HG02678 (cell line): ENCODE results near the gene PTPN1.
"Not testable (repeated sequence)": the region's sequence is repeated elsewhere in the genome, so short reads cannot be mapped to it uniquely, and the experiment has no call there.

Experiments
- ATAC-seq: cut with Tn5 transposase; IDR thresholded peaks from one replicate; pipeline ENCODE4 v1.9.1; 2021; ENCODE audit warnings: mild to moderate bottlenecking, moderate library complexity; ENCODE audit not compliant: unreplicated experiment

Gene PTPN1

DNA sequence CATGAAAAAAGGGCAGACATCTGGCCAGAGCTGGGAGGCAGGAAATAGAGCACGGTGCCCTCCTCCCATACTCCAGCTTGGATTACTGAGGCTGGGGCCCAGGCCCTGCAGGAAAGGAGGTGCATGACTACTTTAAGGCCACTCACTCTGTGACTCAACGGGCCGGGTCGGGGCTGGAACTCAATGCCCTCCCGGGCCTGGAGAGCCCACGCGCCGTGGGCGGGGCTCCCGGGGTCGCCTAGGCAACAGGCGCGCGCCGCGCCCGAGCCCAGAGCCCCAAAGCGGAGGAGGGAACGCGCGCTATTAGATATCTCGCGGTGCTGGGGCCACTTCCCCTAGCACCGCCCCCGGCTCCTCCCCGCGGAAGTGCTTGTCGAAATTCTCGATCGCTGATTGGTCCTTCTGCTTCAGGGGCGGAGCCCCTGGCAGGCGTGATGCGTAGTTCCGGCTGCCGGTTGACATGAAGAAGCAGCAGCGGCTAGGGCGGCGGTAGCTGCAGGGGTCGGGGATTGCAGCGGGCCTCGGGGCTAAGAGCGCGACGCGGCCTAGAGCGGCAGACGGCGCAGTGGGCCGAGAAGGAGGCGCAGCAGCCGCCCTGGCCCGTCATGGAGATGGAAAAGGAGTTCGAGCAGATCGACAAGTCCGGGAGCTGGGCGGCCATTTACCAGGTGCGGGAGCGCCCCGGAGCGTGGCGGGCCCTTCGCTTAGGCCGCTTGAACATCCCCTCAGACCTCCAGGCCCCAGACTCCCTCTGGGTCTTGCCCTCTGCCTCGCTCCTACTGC, at the start of gene PTPN1:
Gene PTPN1 (plus strand): TSS at position 461 of the 783 bp plus-strand sequence. CDS start 145 bp downstream, at position 606.
- peak; percentile 90 for ATAC-seq

DNA sequence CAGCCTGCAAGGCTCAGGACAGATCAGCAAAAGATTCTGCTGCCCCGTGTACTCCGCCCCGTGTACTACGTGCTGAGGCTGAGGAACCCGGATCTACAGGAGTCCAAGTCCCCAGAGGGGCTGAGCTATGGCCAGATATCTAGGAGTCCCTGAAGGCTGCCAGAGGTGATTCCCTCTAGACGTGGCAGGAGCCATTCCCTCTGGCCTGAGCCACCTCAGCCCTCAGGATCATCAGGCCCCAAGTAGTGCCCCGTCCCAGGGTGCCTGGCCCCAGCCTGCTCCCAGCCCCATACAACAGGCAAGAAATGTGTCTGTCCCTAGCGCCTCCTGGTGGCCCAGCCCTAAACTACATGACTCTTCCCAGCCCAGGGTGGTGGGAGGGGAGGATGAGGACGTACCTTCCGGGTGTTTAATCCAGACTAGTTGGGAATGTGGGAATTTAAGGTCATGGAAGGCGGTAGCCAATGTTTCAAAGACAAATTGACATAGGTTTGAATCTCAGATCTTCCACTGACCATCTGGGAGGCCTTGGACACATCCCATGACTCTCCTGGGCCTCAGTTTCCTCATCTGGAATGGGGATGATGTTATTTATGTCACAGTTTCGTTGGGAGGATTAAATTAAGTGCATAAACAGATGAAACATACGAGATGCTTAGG, 49.4 kb upstream of the PTPN1 start:
- peak; percentile 59 for ATAC-seq

DNA sequence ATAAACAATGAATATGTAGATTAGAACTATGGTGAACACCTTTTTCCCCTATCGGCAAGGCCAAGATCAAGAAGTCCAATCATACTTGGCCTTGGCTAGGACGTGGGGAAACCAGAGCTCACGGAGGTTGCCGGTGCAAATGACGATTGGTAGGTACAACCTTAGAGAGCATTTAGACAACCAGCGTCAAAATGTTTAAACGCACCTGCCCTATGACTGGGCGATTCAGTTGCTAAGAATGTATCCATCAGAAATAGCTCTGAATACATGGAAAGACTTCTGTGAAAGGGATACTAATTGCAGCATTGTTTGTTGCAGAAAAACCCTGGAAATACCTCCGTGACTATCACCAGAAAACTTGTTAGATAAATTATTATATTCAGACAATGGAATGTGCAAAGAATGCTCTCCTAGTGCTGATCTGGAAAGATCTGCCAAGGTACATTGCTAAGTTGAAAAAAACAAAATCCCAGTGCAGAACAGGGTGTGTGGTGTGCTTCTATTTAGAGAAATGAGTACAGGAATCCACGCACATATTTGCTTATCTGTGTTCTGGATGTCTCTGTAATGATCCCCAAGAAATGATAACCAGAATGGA, 48.0 kb upstream of the PTPN1 start:
- ATAC-seq: no peak

DNA sequence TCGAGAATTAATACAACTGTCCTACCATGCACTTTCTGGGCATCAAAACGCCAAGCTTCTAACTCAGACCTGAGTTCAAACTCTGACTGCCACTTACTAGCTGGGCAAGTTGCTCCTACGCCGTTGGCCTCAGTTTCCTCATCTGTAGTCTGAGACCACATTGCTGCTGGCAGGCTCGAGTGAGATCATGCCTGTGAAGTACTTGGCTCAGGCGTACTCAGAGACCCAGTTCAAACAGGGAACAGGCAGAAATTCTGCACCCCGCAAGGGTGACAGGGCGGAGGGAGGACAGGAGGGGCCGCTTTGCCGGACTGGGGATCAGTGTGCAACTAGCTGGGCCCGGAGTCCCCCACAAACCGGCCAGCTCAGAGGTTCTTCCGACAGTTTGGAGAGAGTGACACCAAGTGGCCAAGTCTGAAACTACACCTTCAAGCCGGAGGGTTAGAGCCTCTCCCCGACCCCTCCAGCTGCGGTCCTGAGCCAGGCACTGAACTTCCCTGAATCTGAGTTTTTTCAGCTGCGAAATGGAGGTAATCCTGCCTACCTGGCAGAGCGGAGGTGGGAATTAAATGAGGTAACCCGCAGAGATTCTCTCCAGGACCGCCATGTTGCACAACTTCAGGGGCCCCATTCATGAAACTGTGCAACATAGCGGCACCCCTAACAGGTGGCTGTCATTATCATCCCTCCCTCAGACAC, 46.0 kb upstream of the PTPN1 start:
- ATAC-seq: no peak

DNA sequence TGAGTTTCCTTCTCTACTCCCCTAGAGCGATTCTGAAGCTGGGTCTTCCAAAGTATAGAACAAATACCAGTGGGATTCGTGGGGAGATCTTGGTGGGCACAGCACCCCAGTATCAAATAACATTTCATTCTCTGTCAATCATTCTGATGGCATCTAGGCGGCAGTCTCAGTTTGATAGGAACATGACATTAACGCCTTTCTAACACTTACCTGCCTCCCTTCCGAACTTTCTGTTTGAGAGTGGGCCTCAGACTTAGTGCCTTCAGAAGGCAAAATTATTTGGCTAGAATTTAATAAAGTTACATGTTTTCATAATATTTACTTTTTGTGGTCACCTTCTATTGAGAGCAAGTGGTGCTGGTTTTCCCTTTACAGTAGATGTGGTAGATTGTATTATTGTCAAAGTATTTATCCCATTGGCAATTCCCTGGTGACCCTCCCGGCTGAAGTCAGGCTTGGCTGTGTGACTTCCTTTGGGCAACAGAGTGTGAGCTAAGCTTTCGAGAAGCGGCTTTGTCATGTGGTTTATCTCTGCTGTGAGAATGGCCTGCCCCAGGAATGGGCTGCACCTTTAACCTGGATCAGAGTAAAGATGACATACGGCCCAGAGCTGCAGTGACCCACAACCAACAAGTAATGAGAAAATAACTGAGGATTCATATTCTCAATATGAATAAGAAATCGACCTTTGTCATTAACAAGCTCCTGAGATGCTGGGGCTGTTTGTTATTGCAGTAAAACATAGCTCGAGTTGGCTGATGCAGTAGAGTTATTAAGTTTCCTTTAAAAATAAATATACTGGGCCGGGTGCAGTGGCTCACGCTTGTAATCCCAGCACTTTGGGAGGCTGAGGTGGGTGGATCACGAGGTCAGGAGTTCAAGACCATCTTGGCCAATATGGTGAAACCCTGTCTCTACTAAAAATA, 45.2 kb upstream of the PTPN1 start:
- no peak for ATAC-seq

DNA sequence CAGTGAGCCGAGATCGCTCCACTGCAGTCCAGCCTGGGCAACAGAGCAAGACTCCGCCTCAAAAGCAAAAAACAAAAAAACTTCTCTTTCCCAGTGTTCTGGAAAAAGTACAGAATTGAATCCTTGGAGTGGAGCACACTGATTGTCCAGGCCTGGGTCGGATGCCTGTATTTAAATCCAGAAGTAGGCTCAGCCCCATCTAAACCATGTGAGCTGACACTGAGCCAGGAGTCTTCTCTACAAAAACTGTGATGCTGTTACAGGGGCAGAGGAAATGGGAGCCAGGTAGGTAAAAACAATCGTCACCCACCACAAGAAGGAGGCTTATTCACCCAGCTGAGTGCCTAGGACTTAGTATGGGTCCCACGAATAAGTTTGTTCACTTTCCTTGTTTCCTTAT, 43.0 kb upstream of the PTPN1 start:
- no peak for ATAC-seq

DNA sequence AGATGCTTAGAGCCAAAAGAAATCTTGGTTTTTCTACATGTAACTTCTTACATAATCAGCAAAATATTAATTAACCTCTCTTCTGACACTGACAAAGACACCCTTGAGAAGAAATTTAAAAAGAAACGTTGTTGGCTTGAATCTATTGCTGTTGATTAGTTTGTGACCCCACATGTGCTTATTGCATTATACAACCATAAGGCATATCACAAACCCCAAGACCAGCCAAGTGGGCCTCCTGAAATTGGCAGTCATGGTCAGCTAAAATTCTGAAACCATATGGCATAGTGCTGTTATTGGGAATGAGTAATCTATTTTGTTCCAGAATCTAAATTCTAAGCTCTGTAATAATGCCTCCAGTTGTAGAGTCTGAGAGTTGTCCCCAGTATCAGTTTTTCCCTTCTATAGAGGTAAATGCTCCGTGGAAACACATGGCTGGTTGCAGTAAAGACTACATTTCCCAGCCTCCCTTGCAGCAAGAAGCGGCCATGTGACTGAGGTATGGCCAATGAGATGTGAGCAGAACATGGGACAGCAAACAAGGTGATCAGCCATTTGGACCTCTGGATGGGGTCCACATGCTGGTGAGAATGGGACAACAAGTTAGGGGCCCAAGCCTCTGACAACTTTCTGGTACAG, 42.3 kb upstream of the PTPN1 start:
- ATAC-seq: no peak

DNA sequence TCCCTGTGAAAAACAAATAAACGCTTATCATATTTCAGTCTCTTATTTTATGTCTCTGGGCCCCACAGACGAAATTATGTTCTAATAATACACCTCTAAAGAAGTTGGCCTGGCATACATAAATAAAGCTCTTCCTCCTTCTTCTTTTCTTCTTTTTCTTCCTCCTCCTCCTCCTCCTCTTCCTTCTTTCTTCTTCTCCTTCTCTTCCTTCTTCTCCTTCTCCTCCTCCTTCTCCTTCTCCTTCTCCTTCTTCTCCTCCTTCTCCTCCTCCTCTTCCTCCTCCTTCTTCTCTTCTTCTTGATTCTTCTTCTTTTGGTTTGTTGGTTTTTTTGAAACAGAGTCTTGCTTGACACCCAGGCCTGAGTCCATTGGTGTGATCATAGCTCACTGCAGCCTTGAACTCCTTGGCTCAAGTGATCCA, 41.8 kb upstream of the PTPN1 start:
- ATAC-seq: no peak

DNA sequence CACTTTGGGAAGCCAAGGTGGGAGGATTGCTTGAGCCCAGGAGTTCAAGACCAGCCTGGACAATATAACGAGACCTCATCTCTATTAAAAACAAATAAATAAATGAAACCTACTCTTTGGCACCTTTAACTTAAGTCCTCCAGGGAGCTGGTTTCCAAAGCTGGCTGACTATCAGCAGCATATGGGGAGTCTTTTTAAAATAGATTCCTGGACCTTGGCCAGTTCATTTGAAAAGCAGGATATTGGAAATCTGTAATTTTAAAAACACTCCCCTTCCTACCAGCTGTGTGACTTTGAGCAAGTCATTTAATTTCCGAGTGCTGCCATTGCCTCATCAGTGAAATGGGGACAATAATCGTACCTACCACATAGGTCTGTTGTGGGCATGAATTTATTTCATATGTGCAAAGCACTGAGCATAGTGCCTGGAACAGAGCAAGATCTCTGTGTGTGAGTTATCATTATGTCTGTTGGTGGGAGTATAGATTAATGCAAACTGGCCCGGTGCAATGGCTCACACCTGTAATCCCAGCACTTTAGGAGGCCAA, 40.9 kb upstream of the PTPN1 start:
- ATAC-seq: no peak

DNA sequence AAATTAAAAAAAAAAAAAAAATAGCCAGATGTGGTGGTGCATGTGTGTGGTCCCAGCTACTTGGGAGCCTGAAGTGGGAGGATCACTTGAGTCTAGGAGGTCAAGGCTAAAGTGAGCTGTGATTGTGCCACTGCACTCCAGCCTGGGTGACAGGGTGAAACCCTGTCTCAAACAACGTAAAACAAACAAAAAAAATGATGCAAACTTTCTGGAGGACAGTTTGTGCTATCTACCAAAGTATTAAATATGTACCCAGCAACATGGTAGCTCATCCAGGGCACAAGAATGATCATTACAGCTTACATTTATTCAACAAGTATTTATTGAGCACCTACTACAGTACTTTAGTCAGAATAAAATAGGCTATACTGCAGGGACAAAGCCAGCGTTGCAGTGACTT, 40.4 kb upstream of the PTPN1 start:
- no peak for ATAC-seq

DNA sequence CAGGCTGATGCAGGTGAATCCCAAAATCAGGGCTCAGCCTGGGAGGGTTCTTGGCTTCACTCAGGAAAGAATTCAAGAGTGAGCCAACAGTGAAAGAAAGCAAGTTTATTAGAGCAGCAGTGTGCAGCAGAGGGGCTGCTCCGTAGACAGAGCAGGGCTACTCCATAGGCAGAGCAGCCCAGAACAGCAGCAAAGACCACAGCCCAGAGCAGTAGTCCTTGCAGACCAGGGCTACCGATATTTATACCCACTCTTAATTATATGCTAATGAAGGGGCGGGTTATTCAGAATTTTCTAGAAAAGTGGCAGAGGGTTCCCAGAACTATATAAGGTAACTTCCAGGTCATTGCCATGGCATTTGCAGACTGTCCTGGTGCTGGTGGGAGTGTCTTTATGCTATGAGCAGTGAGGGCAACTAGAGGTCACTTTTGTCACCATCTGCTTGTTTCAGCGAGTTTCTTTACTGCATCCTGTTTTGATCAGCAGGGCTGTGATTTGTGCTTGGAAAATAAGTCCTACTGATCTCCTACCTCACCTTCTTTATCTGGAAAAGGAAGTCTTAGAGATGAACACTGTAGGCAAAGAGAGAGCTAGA, 39.8 kb upstream of the PTPN1 start:
- ATAC-seq: no peak

DNA sequence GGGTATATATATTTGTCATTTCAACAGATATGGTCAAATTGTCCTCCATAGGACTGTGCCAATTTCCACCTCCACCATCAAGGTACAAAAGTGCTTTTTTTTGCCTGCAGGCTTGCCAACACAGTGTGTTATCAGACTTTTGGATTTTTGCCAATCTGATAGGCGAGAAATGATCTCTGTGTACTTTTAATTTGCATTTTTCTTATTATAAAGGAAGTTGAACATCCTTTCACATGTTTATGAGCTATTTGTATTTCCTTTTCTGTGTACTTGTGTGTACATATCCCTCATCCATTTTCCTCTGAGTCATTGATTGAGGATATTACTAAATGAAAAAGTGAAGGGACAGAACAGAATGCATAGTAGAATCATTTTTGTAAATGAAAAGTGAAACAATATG, 39.0 kb upstream of the PTPN1 start:
- ATAC-seq: no peak

DNA sequence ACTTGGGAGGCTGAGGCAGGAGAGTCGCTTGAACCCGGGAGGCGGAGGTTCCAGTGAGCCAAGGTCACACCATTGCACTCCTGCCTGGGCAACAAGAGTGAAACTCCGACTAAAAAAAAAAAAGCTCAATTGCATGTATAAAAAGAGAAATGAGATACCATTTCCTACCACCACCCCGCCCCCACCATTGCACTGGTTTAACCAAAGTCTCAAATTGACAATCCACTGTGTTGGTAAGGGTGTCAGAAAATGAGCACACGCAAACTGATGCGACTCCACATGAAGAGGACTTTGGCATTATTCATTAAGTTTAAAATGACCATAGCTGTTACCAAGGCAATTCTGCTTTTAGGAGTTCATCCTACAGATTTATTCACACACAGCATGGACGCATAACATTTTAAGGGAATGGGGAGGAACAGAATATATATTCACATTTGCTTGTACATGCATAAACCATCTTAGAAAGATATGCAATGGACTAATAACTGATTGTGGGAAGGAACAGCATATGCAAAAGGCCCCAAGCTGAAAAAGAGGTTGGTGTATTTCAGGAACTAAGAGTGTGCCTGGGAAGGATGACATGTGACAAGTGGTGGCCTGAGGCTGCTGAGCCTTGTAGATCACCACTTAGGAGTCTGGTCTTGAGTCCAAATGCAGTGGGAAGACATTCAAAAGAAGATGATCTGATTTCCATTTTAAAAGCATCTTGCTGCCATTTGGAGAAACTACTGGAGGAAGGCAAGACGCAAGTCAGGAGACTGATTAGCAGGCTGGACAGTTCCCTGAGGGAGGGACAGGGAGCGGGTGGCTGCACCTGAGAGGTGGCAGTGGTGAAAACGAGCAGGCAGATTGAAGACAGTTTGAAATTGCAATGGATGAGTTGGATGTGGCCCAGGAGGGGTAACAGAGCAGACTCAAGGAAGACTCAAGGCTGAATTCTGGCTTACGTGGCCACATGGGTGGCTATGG, 37.2 kb upstream of the PTPN1 start:
- no peak for ATAC-seq

DNA sequence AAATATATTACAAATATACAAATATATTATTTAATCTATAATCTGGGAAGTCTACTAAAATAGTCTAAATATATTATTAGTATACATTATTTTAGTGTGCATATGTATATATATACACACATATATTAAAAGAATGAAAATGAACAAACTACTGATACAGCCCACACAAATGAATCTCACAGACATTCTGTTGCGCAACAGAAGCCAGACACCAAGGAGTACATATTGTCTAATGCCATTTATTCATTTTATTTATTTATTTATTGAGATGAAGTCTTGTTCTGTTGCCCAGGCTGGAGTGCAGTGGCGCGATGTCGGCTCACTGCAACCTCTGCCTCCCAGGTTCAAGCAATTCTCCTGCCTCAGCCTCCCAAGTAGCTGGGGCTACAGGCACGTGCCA, 35.8 kb upstream of the PTPN1 start:
- ATAC-seq: not testable (repeated sequence)

DNA sequence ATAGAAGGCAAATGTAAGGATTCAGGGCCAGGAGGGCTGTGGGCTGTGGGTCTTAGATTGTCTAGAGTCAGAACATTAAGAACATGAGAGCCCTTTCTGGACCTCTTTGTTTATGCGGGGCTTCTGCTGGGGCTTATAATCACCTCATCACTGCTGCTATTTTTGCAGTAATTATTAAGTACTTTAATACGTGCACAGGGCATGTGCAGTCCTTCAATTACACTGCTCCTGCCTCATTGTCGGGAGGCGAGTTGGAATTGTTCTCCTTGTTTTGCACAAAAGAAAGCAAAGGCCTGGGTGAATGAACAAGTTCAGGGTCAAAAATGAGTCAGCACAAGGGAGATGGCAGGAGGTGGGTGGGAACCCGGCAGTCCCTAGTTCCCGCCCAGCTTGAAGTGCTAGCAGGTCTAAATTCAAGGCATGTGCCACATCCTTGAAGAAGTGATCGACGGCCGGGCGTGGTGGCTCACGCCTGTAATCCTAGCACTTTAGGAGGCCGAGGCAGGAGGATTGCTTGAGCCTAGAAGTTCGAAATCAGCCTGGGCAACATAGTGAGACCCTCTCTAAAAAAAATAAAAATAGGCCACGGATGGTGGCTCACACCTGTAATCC, 34.4 kb upstream of the PTPN1 start:
- no peak for ATAC-seq

DNA sequence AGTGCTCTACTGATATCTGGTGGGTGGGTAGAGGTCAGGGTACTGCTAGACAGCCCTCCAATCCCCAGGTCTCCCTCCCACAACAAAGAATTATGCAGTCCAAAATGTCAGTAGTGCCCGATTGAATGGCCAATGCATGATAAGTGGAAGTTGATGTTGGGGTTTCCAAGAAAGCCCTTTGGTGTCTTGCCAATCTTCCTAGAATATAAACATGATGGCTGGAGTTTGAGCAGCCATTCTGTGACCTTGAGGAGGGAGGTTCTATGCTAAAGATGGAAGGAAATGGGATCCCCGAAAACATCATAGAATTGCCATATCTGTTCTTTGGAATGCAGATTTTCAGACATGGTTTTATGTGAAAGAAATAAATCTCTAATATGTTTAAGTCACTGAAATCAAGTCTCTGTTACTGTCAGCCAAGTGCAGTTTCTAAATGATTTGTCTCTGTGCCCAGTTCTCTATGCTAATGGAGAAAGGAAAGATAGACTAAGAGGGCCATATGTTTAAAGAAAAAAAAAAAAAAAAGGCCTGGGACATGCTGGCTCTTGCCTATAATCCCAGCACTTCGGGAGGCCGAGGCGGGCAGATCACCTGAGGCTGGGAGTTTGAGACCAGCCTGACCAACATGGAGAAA, 32.8 kb upstream of the PTPN1 start:
- no peak for ATAC-seq
